Measurements from ENCODE around the gene MR1. TPM values are rescaled to one million over a fixed set of nuclear protein-coding genes. Genes with fewer than 3 reads are reported as not detected.
A peak's percentile ranks its signal among the peaks of the same experiment; 100 is the strongest.

MR1 gene
- total and polyA plus RNA-seq, 2 of the 13 experiments (the other 11 are each of a cell fraction or from before 2014, with no cell fraction given), result 7.7 to 10.4 TPM

DNA sequence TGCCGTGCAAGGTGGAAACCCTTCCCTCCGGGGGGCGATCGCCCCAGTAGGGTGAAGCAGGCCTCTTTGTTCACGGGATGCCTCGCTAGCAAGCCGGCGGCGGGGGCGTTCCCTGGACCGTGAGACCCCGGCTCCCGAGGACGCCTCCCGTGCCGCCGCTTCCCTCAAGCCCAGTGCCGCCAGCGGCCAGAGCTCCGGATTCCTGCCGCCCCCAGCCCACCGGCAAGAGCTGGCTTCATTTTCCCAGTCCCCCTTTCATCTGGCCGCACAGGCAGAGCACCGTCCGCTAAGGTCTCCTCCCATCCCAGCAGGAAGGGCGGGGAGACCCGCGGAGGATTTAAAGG, 71.0 kb downstream of the MR1 start (continued):
- TF ChIP-seq ZBED4 (CRISPR knock-in tag; IDR thresholded peaks at IDR 0.05; ENCODE audit: borderline replicate concordance), result peak; percentile 55; the same call in 1 of the 2 replicates
- peak; percentile 66 for TF ChIP-seq NRL (CRISPR knock-in tag; IDR thresholded peaks at IDR 0.05; ENCODE audit: borderline replicate concordance)
- peak; percentile 40; the same call in 1 of the 2 replicates for TF ChIP-seq MYC (CRISPR knock-in tag; IDR thresholded peaks at IDR 0.05; ENCODE audit: borderline replicate concordance)
- 0 out of 2 replicates have a peak, but pooled peaks have one; percentile 46 for TF ChIP-seq ZNF550 (CRISPR knock-in tag; IDR thresholded peaks at IDR 0.05; ENCODE audit: borderline replicate concordance)
- TF ChIP-seq, protein P1, sequence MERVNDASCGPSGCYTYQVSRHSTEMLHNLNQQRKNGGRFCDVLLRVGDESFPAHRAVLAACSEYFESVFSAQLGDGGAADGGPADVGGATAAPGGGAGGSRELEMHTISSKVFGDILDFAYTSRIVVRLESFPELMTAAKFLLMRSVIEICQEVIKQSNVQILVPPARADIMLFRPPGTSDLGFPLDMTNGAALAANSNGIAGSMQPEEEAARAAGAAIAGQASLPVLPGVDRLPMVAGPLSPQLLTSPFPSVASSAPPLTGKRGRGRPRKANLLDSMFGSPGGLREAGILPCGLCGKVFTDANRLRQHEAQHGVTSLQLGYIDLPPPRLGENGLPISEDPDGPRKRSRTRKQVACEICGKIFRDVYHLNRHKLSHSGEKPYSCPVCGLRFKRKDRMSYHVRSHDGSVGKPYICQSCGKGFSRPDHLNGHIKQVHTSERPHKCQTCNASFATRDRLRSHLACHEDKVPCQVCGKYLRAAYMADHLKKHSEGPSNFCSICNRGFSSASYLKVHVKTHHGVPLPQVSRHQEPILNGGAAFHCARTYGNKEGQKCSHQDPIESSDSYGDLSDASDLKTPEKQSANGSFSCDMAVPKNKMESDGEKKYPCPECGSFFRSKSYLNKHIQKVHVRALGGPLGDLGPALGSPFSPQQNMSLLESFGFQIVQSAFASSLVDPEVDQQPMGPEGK (CRISPR knock-in tag; IDR thresholded peaks at IDR 0.05), result peak; percentile 58; the same call in 1 of the 2 replicates
- TF ChIP-seq, protein P2, sequence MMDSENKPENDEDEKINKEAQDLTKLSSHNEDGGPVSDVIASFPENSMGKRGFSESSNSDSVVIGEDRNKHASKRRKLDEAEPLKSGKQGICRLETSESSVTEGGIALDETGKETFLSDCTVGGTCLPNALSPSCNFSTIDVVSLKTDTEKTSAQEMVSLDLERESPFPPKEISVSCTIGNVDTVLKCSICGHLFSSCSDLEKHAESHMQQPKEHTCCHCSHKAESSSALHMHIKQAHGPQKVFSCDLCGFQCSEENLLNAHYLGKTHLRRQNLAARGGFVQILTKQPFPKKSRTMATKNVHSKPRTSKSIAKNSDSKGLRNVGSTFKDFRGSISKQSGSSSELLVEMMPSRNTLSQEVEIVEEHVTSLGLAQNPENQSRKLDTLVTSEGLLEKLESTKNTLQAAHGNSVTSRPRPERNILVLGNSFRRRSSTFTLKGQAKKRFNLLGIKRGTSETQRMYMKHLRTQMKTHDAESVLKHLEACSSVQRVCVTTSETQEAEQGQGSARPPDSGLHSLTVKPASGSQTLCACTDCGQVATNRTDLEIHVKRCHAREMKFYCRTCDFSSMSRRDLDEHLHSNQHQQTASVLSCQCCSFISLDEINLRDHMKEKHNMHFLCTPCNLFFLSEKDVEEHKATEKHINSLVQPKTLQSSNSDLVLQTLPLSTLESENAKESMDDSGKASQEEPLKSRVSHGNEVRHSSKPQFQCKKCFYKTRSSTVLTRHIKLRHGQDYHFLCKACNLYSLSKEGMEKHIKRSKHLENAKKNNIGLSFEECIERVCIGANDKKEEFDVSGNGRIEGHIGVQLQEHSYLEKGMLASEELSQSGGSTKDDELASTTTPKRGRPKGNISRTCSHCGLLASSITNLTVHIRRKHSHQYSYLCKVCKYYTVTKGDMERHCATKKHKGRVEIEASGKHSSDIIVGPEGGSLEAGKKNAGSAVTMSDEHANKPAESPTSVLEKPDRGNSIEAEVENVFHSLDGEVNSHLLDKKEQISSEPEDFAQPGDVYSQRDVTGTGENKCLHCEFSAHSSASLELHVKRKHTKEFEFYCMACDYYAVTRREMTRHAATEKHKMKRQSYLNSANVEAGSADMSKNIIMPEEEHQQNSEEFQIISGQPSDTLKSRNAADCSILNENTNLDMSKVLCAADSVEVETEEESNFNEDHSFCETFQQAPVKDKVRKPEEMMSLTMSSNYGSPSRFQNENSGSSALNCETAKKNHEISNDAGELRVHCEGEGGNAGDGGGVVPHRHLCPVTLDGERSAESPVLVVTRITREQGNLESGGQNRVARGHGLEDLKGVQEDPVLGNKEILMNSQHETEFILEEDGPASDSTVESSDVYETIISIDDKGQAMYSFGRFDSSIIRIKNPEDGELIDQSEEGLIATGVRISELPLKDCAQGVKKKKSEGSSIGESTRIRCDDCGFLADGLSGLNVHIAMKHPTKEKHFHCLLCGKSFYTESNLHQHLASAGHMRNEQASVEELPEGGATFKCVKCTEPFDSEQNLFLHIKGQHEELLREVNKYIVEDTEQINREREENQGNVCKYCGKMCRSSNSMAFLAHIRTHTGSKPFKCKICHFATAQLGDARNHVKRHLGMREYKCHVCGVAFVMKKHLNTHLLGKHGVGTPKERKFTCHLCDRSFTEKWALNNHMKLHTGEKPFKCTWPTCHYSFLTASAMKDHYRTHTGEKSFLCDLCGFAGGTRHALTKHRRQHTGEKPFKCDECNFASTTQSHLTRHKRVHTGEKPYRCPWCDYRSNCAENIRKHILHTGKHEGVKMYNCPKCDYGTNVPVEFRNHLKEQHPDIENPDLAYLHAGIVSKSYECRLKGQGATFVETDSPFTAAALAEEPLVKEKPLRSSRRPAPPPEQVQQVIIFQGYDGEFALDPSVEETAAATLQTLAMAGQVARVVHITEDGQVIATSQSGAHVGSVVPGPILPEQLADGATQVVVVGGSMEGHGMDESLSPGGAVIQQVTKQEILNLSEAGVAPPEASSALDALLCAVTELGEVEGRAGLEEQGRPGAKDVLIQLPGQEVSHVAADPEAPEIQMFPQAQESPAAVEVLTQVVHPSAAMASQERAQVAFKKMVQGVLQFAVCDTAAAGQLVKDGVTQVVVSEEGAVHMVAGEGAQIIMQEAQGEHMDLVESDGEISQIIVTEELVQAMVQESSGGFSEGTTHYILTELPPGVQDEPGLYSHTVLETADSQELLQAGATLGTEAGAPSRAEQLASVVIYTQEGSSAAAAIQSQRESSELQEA (CRISPR knock-in tag; IDR thresholded peaks at IDR 0.05; ENCODE audit: not compliant biosample characterization), result peak; percentile 60
- TF ChIP-seq ZNF280B (CRISPR knock-in tag; IDR thresholded peaks at IDR 0.05; ENCODE audit: borderline replicate concordance), result 0 out of 2 replicates have a peak, but pooled peaks have one; percentile 50
- no peak for TF ChIP-seq CREB1 (IDR thresholded peaks at IDR 0.05)
- no peak for TF ChIP-seq CREB1 (CRISPR knock-in tag; IDR thresholded peaks at IDR 0.05)
- peak; percentile 52 for TF ChIP-seq AGO2 (optimal IDR thresholded peaks at IDR 0.05; ENCODE audit: low read depth, low read length)
- no peak for TF ChIP-seq MTF2 (CRISPR knock-in tag; IDR thresholded peaks at IDR 0.05; ENCODE audit: borderline replicate concordance)
- 0 out of 2 replicates have a peak, but pooled peaks have one; percentile 25 for TF ChIP-seq ZBTB7B (CRISPR knock-in tag; IDR thresholded peaks at IDR 0.05)
- TF ChIP-seq ZMYM2 (CRISPR knock-in tag; IDR thresholded peaks at IDR 0.05), result 0 out of 2 replicates have a peak, but pooled peaks have one; percentile 32
- TF ChIP-seq ETV6 (CRISPR knock-in tag; conservative IDR thresholded peaks at IDR 0.05), result 0 out of 2 replicates have a peak, but pooled peaks have one; percentile 45
